Keratinocyte (primary cell): ENCODE measurements around the gene SDK2.

Experiments used
- CTCF ChIP-seq, 3 experiments: IDR thresholded peaks in 1 of 3; conservative IDR thresholded peaks in 1 of 3; optimal IDR thresholded peaks in 1 of 3; 2 replicates in 2 of 3; 3 replicates in 1 of 3; pipeline versions ENCODE3 to v1.5.1; 2011; ENCODE audit warnings: low read length in 3 of 3, mild to moderate bottlenecking in 3 of 3, moderate library complexity in 2 of 3, control low read depth in 1 of 3, inconsistent platforms in 1 of 3; ENCODE audit not compliant: insufficient read depth in 2 of 3; ENCODE audit errors: extremely low read depth in 1 of 3
- EZH2 ChIP-seq: IDR thresholded peaks from one replicate; pipeline ENCODE4 v1.6.1; 2012; ENCODE audit warnings: inconsistent platforms, mild to moderate bottlenecking, low read length, moderate library complexity

GRCh38 chr17:73580073-73580710 is 64.1 kb downstream of the SDK2 start:
- TF ChIP-seq CTCF (optimal IDR thresholded peaks at IDR 0.05 in 1 of 3, IDR thresholded peaks at IDR 0.05 in 1 of 3, conservative IDR thresholded peaks at IDR 0.05 in 1 of 3; ENCODE audit: extremely low read depth in 1 of 3, insufficient read depth in 2 of 3, low read length in 3 of 3) (no peak), EZH2 (no peak)
